Pericardium fibroblast (primary cell): ENCODE results near the gene CENPV. TPM values are rescaled to one million over a fixed set of nuclear protein-coding genes. Genes with fewer than 3 reads are reported as not detected.

Source experiments
- total RNA-seq: library from RNA; depleted of rRNA; stranded (reverse); fragments of >200 nt; gene quantifications from 2 replicates; pipeline ENCODE4 v1.2.3, GENCODE V29; 2015

The CENPV gene
- total RNA-seq: 12.8 and 21.4 TPM in 2 replicates

DNA sequence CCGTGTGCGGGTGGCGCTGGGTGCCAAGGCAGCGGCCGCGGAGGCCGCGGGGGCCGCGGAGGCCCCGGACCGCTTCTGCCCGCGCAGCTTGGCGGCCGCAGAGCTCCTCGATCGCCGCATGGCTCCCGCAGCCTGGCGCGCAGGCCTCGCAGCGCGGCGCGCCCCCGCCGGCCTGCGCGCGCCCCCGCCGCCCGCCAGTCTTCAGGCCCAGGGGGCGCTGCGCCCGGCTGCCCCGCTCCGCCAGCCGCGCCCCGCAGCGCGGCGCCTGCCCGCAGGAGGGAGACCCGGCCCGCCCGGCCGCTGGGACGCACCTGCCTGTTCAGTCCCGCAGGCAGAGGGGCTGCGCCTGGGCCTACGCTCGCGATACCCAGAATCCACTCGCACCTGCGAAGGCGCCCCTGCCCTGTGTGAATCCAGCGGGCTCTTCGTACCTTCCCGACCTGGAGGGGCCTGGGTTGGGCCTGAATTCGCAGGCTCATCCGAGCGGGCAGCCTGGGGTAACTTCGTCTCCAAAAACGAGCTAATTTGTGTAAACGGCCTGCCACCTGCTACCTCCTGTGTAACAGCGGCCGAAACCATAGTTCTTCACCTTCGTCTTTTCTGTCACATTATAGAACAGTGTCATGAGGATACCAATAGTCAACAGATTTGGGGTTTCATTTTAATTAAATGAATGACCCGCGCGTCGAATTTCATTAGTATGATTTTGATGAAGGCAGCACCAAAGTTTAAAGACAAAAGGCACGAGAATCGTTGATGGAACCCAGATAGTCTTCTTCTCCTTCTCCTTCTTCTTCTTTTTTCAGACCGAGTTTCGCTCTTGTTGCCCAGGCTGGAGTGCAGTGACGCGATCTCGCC lies at the start of gene CENPV:
Gene CENPV (minus strand): TSS at position 153 of the 858 bp plus-strand sequence. CDS start 33 bp downstream, at position 120.

DNA sequence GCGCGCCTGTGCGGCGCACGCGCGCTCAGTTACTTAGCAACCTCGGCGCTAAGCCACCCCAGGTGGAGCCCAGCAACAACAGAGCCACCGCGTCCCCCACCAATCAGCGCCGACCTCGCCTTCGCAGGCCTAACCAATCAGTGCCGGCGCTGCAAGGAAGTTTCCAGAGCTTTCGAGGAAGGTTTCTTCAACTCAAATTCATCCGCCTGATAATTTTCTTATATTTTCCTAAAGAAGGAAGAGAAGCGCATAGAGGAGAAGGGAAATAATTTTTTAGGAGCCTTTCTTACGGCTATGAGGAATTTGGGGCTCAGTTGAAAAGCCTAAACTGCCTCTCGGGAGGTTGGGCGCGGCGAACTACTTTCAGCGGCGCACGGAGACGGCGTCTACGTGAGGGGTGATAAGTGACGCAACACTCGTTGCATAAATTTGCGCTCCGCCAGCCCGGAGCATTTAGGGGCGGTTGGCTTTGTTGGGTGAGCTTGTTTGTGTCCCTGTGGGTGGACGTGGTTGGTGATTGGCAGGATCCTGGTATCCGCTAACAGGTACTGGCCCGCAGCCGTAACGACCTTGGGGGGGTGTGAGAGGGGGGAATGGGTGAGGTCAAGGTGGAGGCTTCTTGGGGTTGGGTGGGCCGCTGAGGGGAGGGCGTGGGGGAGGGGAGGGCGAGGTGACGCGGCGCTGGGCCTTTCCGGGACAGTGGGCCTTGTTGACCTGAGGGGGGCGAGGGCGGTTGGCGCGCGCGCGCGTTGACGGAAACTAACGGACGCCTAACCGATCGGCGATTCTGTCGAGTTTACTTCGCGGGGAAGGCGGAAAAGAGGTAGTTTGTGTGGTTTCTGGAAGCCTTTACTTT lies 27.6 kb upstream of the CENPV start, which contains the start of gene UBB:
Gene UBB (plus strand): TSS at position 452 of the 856 bp plus-strand sequence. CDS start 817 bp downstream, outside the sequence.

Other genes starting within 250 kb of the CENPV start
- gene NCOR1, start 137.9 kb downstream of the CENPV start, total RNA-seq: 41.8 and 64.3 TPM in 2 replicates
- gene PIGL, start 136.3 kb downstream of the CENPV start, total RNA-seq: 9.8 and 13.0 TPM in 2 replicates
- 905 and 1,110 TPM in 2 replicates for gene UBB, start 27.6 kb upstream of the CENPV start, total RNA-seq
- 3.2 and 7.7 TPM in 2 replicates for gene TRPV2, start 62.1 kb upstream of the CENPV start, total RNA-seq
- gene LRRC75A, start 138.7 kb upstream of the CENPV start, total RNA-seq: 0.94 and 3.3 TPM in 2 replicates
- 7.6 and 7.8 TPM in 2 replicates for gene ZNF287, start 215.7 kb upstream of the CENPV start, total RNA-seq